ENCODE measurements around the gene CPT1A.

DNA sequence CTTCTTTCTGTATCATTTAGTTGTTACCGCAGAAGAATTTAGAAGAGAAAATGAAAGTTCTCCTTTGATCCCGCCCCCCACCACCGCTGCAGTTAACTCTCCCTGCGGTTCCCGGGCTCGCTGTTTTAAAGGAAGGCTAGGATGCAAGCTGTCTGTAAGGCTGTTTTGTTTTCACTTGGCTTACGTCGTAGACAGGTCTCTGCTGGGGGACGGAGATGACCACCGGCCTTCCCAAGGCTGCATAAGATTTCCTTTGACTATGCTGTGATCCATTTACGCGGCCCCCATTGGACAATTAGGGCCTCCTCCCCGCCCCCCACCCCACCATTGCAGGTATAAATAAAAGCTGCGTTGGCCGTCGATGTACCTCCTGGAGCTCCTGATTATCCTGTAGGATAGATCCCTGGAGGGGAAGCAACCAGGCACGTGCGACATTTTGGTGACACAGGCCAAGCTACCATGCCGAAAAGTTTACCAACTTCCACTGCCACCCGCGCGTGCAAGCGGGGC lies 1.4 kb upstream of the CPT1A start:
- TF ChIP-seq, protein P1, sequence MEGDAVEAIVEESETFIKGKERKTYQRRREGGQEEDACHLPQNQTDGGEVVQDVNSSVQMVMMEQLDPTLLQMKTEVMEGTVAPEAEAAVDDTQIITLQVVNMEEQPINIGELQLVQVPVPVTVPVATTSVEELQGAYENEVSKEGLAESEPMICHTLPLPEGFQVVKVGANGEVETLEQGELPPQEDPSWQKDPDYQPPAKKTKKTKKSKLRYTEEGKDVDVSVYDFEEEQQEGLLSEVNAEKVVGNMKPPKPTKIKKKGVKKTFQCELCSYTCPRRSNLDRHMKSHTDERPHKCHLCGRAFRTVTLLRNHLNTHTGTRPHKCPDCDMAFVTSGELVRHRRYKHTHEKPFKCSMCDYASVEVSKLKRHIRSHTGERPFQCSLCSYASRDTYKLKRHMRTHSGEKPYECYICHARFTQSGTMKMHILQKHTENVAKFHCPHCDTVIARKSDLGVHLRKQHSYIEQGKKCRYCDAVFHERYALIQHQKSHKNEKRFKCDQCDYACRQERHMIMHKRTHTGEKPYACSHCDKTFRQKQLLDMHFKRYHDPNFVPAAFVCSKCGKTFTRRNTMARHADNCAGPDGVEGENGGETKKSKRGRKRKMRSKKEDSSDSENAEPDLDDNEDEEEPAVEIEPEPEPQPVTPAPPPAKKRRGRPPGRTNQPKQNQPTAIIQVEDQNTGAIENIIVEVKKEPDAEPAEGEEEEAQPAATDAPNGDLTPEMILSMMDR (conservative IDR thresholded peaks at IDR 0.05): no peak
- TF ChIP-seq ZFX (IDR thresholded peaks at IDR 0.05): no peak

All from C4-2B (cell line).